Hepatocyte (in vitro differentiated cells): Measurements from ENCODE around the gene EFCAB6. TPM values are rescaled to one million over a fixed set of nuclear protein-coding genes. Genes with fewer than 3 reads are reported as not detected.

ENCODE experiments used
- DNase-seq: peaks from one replicate; pipeline ENCODE4 v3.0.0-alpha.2; 2016; ENCODE audit warnings: low spot score
- H2AFZ ChIP-seq: fragments of 200-600 bp; sonication (generic); 2 replicates; pipeline ENCODE4 v1.6.0; 2016; ENCODE audit warnings: antibody characterized with exemption, mild to moderate bottlenecking
- H3K27ac ChIP-seq: fragments of 200-600 bp; sonication (generic); 2 replicates; pipeline ENCODE4 v1.5.1; 2016; ENCODE audit warnings: mild to moderate bottlenecking
- H3K27me3 ChIP-seq: fragments of 200-600 bp; sonication (generic); 2 replicates; pipeline ENCODE4 v1.6.1; 2016
- H3K36me3 ChIP-seq: fragments of 200-600 bp; sonication (generic); replicated peaks from 2 replicates; pipeline ENCODE4 v1.5.1; 2016; ENCODE audit warnings: low read depth; ENCODE audit not compliant: insufficient read depth
- H3K4me1 ChIP-seq: fragments of 200-600 bp; sonication (generic); 2 replicates; pipeline ENCODE4 v1.5.1; 2016; ENCODE audit warnings: mild to moderate bottlenecking, moderate library complexity; ENCODE audit not compliant: insufficient read depth
- H3K4me2 ChIP-seq: fragments of 200-600 bp; sonication (generic); 2 replicates; pipeline ENCODE4 v1.6.0; 2016
- H3K4me3 ChIP-seq: fragments of 200-600 bp; sonication (generic); 2 replicates; pipeline ENCODE4 v1.5.1; 2016; ENCODE audit warnings: mild to moderate bottlenecking
- H3K79me2 ChIP-seq: fragments of 200-600 bp; sonication (generic); 2 replicates; pipeline ENCODE4 v1.6.0; 2017; ENCODE audit warnings: mild to moderate bottlenecking
- H3K9me2 ChIP-seq: fragments of 200-600 bp; sonication (generic); replicated peaks from 2 replicates; pipeline ENCODE4 v1.6.0; 2017; ENCODE audit warnings: mild to moderate bottlenecking; ENCODE audit not compliant: insufficient read depth
- H3K9me3 ChIP-seq: fragments of 200-600 bp; sonication (generic); 2 replicates; pipeline ENCODE4 v1.5.1; 2016; ENCODE audit warnings: low read depth, mild to moderate bottlenecking
- H4K20me1 ChIP-seq: fragments of 200-600 bp; sonication (generic); 2 replicates; pipeline ENCODE4 v1.6.0; 2016; ENCODE audit warnings: mild to moderate bottlenecking; ENCODE audit not compliant: insufficient read depth, poor library complexity, severe bottlenecking
- EZH2 ChIP-seq: fragments of 200-600 bp; sonication (generic); IDR thresholded peaks from 2 replicates; pipeline ENCODE4 v1.6.1; 2016; ENCODE audit warnings: antibody characterized with exemption, mild to moderate bottlenecking, borderline replicate concordance
- EZH2phosphoT487 ChIP-seq: fragments of 200-600 bp; sonication (generic); IDR thresholded peaks from one replicate; pipeline ENCODE4 v1.6.1; 2018; ENCODE audit warnings: antibody characterized with exemption, mild to moderate bottlenecking, low read depth, moderate library complexity; ENCODE audit not compliant: unreplicated experiment, severe bottlenecking
- WGBS: methylation state at CpG from one replicate; pipeline ENCODE4 v1.1.6; 2016; ENCODE audit warnings: low lambda C conversion rate; ENCODE audit errors: missing lambda C conversion rate; 5-methylcytosine and 5-hydroxymethylcytosine counted together
- polyA plus RNA-seq: library from polyadenylated mRNA; unstranded; fragments of >200 nt; fragmentation: Nextera tagmentation; extraction: Ambion mirVana; gene quantifications from 2 replicates; pipeline ENCODE4 v1.2.1, GENCODE V29; 2016
- total RNA-seq: library from RNA; depleted of rRNA; stranded (reverse); fragments of >200 nt; gene quantifications from 2 replicates; pipeline ENCODE4 v1.2.3, GENCODE V29; 2014
- TF ChIP-seq, protein P1 (sequence below): fragments of 200-600 bp; sonication (generic); IDR thresholded peaks from 2 replicates; pipeline ENCODE4 v1.5.1; 2016; ENCODE audit warnings: antibody characterized with exemption, mild to moderate bottlenecking; ENCODE audit not compliant: poor library complexity

Gene EFCAB6
- total and polyA plus RNA-seq, 2 experiments from 2014 or later: 0.59 to 2.1 TPM

GRCh38 chr22:43508489-43508888 lies 303.6 kb downstream of the EFCAB6 start:
- Histone ChIP-seq H3K27ac (no peak overlapping the region), H3K9me3 (no peaks in the 10 kb centered on the region), H3K9me2 (no peaks in the 10 kb centered on the region), H3K4me1 (no peaks in the 10 kb centered on the region), H4K20me1 (no peaks in the 10 kb centered on the region), H3K27me3 (no peaks in the 10 kb centered on the region), H3K36me3 (no peaks in the 10 kb centered on the region), H3K79me2 (no peaks in the 10 kb centered on the region), H3K4me2 (no peak overlapping the region), H3K4me3 (no peak overlapping the region), H2AFZ (no peak overlapping the region)
- DNase-seq: no peak
- TF ChIP-seq EZH2 (no peak), EZH2phosphoT487 (no peak)
- TF ChIP-seq, protein P1, sequence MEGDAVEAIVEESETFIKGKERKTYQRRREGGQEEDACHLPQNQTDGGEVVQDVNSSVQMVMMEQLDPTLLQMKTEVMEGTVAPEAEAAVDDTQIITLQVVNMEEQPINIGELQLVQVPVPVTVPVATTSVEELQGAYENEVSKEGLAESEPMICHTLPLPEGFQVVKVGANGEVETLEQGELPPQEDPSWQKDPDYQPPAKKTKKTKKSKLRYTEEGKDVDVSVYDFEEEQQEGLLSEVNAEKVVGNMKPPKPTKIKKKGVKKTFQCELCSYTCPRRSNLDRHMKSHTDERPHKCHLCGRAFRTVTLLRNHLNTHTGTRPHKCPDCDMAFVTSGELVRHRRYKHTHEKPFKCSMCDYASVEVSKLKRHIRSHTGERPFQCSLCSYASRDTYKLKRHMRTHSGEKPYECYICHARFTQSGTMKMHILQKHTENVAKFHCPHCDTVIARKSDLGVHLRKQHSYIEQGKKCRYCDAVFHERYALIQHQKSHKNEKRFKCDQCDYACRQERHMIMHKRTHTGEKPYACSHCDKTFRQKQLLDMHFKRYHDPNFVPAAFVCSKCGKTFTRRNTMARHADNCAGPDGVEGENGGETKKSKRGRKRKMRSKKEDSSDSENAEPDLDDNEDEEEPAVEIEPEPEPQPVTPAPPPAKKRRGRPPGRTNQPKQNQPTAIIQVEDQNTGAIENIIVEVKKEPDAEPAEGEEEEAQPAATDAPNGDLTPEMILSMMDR: no peak

DNA sequence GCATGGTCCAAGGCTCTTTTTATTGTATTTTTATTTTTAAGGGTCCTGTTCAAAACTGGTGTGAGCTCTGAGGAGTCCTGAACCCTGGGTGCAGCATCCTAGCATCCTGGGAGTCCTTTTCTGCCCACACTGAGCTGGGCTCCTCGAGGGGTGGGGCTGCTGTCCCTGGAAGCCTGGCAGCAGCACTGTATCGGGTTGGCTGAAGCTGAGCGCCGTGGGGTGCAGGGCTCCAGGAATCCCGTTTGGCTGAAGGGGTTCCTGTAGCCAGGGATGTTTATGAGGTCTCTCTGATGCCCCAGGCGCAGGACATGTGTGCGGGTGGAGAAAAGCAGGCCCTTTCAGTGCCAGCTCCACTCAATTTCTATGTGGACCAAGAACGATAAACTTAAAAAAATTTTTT lies 304.9 kb downstream of the EFCAB6 start:
- WGBS: 88% methylated on average over 8 of the region's 8 CpGs
- H3K9me3 ChIP-seq: no peaks in the 10 kb centered on the region
- H3K4me3 ChIP-seq: no peak overlapping the region
- no peaks in the 10 kb centered on the region for H3K36me3 ChIP-seq
- H2AFZ ChIP-seq: no peak overlapping the region
- DNase-seq: no peak
- no peak overlapping the region for H3K4me2 ChIP-seq
- no peaks in the 10 kb centered on the region for H3K4me1 ChIP-seq
- H4K20me1 ChIP-seq: no peaks in the 10 kb centered on the region
- no peaks in the 10 kb centered on the region for H3K27me3 ChIP-seq
- H3K27ac ChIP-seq: no peak overlapping the region
- H3K79me2 ChIP-seq: no peaks in the 10 kb centered on the region
- H3K9me2 ChIP-seq: no peaks in the 10 kb centered on the region
- TF ChIP-seq EZH2 (no peak), EZH2phosphoT487 (no peak)
- TF ChIP-seq, protein P1: no peak

GRCh38 chr22:43506487-43506886 lies 305.6 kb downstream of the EFCAB6 start:
- 89% methylated on average over 12 of the region's 12 CpGs for WGBS
- H3K4me2 ChIP-seq: no peak overlapping the region
- no peaks in the 10 kb centered on the region for H3K79me2 ChIP-seq
- H3K9me3 ChIP-seq: no peaks in the 10 kb centered on the region
- H2AFZ ChIP-seq: no peak overlapping the region
- no peak overlapping the region for H3K27ac ChIP-seq
- no peak for DNase-seq
- no peaks in the 10 kb centered on the region for H3K27me3 ChIP-seq
- no peaks in the 10 kb centered on the region for H3K9me2 ChIP-seq
- H3K4me3 ChIP-seq: no peak overlapping the region
- no peaks in the 10 kb centered on the region for H3K4me1 ChIP-seq
- no peaks in the 10 kb centered on the region for H4K20me1 ChIP-seq
- no peaks in the 10 kb centered on the region for H3K36me3 ChIP-seq
- TF ChIP-seq, protein P1: no peak
- TF ChIP-seq EZH2phosphoT487: no peak
- TF ChIP-seq EZH2: no peak

GRCh38 chr22:43505896-43506295 lies 306.2 kb downstream of the EFCAB6 start:
- Histone ChIP-seq H2AFZ (no peak overlapping the region), H3K4me3 (no peak overlapping the region), H3K4me1 (no peaks in the 10 kb centered on the region), H3K9me3 (no peaks in the 10 kb centered on the region), H3K9me2 (no peaks in the 10 kb centered on the region), H3K4me2 (no peak overlapping the region), H3K27ac (no peak overlapping the region), H3K79me2 (no peaks in the 10 kb centered on the region), H3K36me3 (no peaks in the 10 kb centered on the region), H3K27me3 (no peaks in the 10 kb centered on the region), H4K20me1 (no peaks in the 10 kb centered on the region)
- 82% methylated on average over 5 of the region's 8 CpGs for WGBS
- TF ChIP-seq, protein P1: no peak
- TF ChIP-seq EZH2phosphoT487 (no peak), EZH2 (no peak)
- DNase-seq: no peak
